Neural cell (in vitro differentiated cells): Measurements from ENCODE around the gene SDK1. TPM values are rescaled to one million over a fixed set of nuclear protein-coding genes. Genes with fewer than 3 reads are reported as not detected.

Source experiments
- H2AFZ ChIP-seq: fragments of 200-600, 300-800 bp; sonication (generic), shearing (Covaris generic); 2 replicates; pipeline ENCODE4 v1.6.0; 2014; ENCODE audit warnings: low read depth, mild to moderate bottlenecking, antibody characterized with exemption, low read length, moderate library complexity
- H3F3A ChIP-seq: fragments of 200-600 bp; shearing (Covaris generic); 2 replicates; pipeline ENCODE4 v1.6.1; 2016; ENCODE audit warnings: mild to moderate bottlenecking, moderate library complexity, mixed read lengths, antibody characterized with exemption, low read length; ENCODE audit not compliant: insufficient read depth, poor library complexity, severe bottlenecking
- H3K27ac ChIP-seq: fragments of 200-600, 300-800 bp; sonication (generic), shearing (Covaris generic); 2 replicates; pipeline ENCODE4 v1.5.1; 2014; ENCODE audit warnings: mild to moderate bottlenecking, low read length, moderate library complexity
- H3K27me3 ChIP-seq: fragments of 300-800, 200-600 bp; sonication (generic), shearing (Covaris generic); 2 replicates; pipeline ENCODE4 v1.6.0; 2014; ENCODE audit warnings: mild to moderate bottlenecking, low read depth, low read length, moderate library complexity; ENCODE audit not compliant: insufficient read depth
- H3K36me3 ChIP-seq: fragments of 300-800, 200-600 bp; sonication (generic), shearing (Covaris generic); 2 replicates; pipeline ENCODE4 v1.5.1; 2014; ENCODE audit warnings: mild to moderate bottlenecking, antibody characterized with exemption, low read length, moderate library complexity; ENCODE audit not compliant: insufficient read depth
- H3K4me2 ChIP-seq: fragments of 300-800, 200-600 bp; sonication (generic), shearing (Covaris generic); 2 replicates; pipeline ENCODE4 v1.6.0; 2014; ENCODE audit warnings: mild to moderate bottlenecking, low read length
- H3K4me3 ChIP-seq: fragments of 300-800, 200-600 bp; sonication (generic), shearing (Covaris generic); 2 replicates; pipeline ENCODE4 v1.5.1; 2014; ENCODE audit warnings: mild to moderate bottlenecking, low read length, moderate library complexity
- H3K79me2 ChIP-seq: fragments of 200-600 bp; shearing (Covaris generic); replicated peaks from 2 replicates; pipeline ENCODE4 v1.6.0; 2014; ENCODE audit warnings: mild to moderate bottlenecking, low read length, moderate library complexity; ENCODE audit not compliant: insufficient read depth
- H3K9ac ChIP-seq: fragments of 300-800, 200-600 bp; sonication (generic), shearing (Covaris generic); 2 replicates; pipeline ENCODE4 v1.6.1; 2016; ENCODE audit warnings: mild to moderate bottlenecking, low read length, mixed read lengths
- H3K9me2 ChIP-seq: fragments of 200-600 bp; shearing (Covaris generic); 2 replicates; pipeline ENCODE4 v1.6.1; 2016; ENCODE audit warnings: mild to moderate bottlenecking, low read length, mixed read lengths; ENCODE audit not compliant: insufficient read depth
- H3K9me3 ChIP-seq: fragments of 200-600, 300-800 bp; sonication (generic), shearing (Covaris generic); 2 replicates; pipeline ENCODE4 v1.6.1; 2016; ENCODE audit warnings: mild to moderate bottlenecking, mixed run types, low read length, moderate library complexity, mixed read lengths
- H4K20me1 ChIP-seq: fragments of 200-600 bp; shearing (Covaris generic); 2 replicates; pipeline ENCODE4 v1.6.1; 2016; ENCODE audit warnings: mild to moderate bottlenecking, mixed run types; ENCODE audit not compliant: insufficient read depth
- EP300 ChIP-seq: fragments of 450-650 bp; conservative IDR thresholded peaks from 2 replicates; pipeline ENCODE4 v1.6.1; 2014; ENCODE audit warnings: antibody characterized with exemption, mild to moderate bottlenecking, moderate library complexity; ENCODE audit not compliant: poor library complexity, severe bottlenecking
- EZH2 ChIP-seq: fragments of 200-600, 300-800 bp; shearing (Covaris generic), sonication (generic); IDR thresholded peaks from 2 replicates; pipeline ENCODE4 v1.6.1; 2014; ENCODE audit warnings: antibody characterized with exemption, low read length, borderline replicate concordance, mild to moderate bottlenecking; ENCODE audit not compliant: insufficient read depth, poor library complexity, severe bottlenecking
- MXI1 ChIP-seq: fragments of 450-650 bp; conservative IDR thresholded peaks from 2 replicates; pipeline ENCODE4 v1.6.1; 2014; ENCODE audit warnings: antibody characterized with exemption, mild to moderate bottlenecking; ENCODE audit not compliant: poor library complexity, severe bottlenecking
- POLR2AphosphoS5 ChIP-seq: IDR thresholded peaks from 2 replicates; pipeline ENCODE4 v1.6.1; 2012
- RAD21 ChIP-seq: fragments of 450-650 bp; conservative IDR thresholded peaks from 2 replicates; pipeline ENCODE4 v1.6.1; 2014; ENCODE audit warnings: antibody characterized with exemption, mild to moderate bottlenecking, moderate library complexity
- REST ChIP-seq: IDR thresholded peaks from 2 replicates; pipeline ENCODE4 v1.6.1; 2012; ENCODE audit warnings: borderline replicate concordance
- SMC3 ChIP-seq: fragments of 450-650 bp; conservative IDR thresholded peaks from 2 replicates; pipeline ENCODE4 v1.6.1; 2014; ENCODE audit warnings: antibody characterized with exemption, mild to moderate bottlenecking, moderate library complexity; ENCODE audit not compliant: poor library complexity
- TAF1 ChIP-seq: IDR thresholded peaks from 2 replicates; pipeline ENCODE4 v1.6.1; 2012; ENCODE audit warnings: low read depth
- polyA plus RNA-seq: library from polyadenylated mRNA; depleted of rRNA; stranded (reverse); fragments of >200 nt; gene quantifications from 2 replicates; pipeline ENCODE4 v1.2.3, GENCODE V29; 2014
- TF ChIP-seq, protein P1 (sequence below): fragments of 450-650 bp; IDR thresholded peaks from 2 replicates; pipeline ENCODE4 v1.5.1; 2014; ENCODE audit warnings: antibody characterized with exemption, mild to moderate bottlenecking, moderate library complexity; ENCODE audit not compliant: poor library complexity, severe bottlenecking

The SDK1 gene
- polyA plus RNA-seq, 1 donor from 2014 or later, result 2.7 TPM

DNA sequence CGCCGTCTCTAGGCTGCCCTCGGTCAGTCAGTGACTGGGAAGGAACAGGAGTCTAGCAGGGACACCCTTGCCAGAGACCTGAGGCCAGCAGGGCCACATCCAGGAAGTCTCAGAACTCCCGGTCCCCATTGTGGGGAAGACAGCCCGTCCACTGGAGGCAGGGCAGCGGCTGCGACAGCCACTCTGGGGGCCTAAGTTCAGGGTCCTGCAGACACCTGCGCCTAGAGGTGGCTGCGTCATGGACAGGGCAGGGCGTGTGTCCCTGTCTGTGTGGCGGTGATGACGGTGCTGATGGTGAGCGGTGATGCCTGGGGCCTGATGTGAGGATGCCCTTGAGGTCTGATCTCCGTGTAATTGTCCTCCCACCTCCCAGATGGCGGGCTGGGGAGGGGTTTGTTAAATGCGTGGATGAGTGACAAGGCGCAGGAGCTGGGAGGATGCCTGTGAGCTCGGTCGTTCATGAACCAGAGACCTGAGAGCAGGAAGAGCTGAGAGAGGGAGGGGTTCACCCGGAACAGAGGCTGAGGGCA, 843.2 kb downstream of the SDK1 start:
- H3K9me3 ChIP-seq, result no peaks in the 10 kb centered on the region
- no peak overlapping the region for H3K4me3 ChIP-seq
- no peak overlapping the region for H3K27ac ChIP-seq
- H3K36me3 ChIP-seq, result no peaks in the 10 kb centered on the region
- no peaks in the 10 kb centered on the region for H4K20me1 ChIP-seq
- no peaks in the 10 kb centered on the region for H3K27me3 ChIP-seq
- TF ChIP-seq REST (no peak), MXI1 (no peak), TAF1 (no peak), POLR2AphosphoS5 (no peak), SMC3 (no peak)
- TF ChIP-seq, protein P1, sequence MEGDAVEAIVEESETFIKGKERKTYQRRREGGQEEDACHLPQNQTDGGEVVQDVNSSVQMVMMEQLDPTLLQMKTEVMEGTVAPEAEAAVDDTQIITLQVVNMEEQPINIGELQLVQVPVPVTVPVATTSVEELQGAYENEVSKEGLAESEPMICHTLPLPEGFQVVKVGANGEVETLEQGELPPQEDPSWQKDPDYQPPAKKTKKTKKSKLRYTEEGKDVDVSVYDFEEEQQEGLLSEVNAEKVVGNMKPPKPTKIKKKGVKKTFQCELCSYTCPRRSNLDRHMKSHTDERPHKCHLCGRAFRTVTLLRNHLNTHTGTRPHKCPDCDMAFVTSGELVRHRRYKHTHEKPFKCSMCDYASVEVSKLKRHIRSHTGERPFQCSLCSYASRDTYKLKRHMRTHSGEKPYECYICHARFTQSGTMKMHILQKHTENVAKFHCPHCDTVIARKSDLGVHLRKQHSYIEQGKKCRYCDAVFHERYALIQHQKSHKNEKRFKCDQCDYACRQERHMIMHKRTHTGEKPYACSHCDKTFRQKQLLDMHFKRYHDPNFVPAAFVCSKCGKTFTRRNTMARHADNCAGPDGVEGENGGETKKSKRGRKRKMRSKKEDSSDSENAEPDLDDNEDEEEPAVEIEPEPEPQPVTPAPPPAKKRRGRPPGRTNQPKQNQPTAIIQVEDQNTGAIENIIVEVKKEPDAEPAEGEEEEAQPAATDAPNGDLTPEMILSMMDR, result no peak
- H3K9ac ChIP-seq, result peak overlapping the region; percentile 26
- no peaks in the 10 kb centered on the region for H3K79me2 ChIP-seq
- no peaks in the 10 kb centered on the region for H3K9me2 ChIP-seq
- no peaks in the 10 kb centered on the region for H3F3A ChIP-seq
- H2AFZ ChIP-seq, result no peak overlapping the region
- H3K4me2 ChIP-seq, result no peak overlapping the region

DNA sequence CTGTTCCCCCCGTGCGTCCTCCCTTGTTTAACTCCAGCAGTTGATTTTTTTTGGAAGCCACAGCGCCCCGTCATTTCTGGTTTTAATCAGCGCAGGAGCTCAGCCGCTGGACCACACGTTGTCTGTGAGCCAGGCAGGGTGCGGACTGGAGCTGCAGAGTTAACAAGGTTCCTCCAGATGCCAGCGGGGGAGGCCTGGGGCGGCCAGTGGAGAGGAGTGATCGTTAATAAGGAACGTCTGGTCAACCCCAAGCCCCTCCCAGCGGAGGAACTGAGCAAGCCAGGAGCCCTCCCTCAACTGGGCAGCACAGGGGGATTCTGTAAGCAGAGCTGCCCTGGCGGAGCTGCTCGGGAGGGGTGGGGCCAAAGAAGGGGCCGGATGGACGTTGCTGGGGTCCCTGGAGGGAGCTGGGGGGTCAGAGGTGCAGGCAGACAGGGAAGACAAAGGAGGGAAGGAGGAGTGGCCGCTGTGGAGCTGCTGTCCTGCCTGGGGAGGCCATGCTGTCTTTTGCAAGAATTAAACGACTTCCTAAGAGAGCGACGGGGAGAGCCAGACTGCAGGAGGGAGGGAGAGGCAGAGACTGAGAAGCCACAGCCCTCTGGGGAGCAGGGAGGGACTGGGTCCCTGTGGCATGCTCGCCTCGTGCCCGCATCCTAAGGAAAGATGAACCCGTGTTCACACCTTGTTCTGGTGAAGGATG, 843.9 kb downstream of the SDK1 start:
- Histone ChIP-seq H2AFZ (no peak overlapping the region), H3K9me2 (no peaks in the 10 kb centered on the region), H4K20me1 (no peaks in the 10 kb centered on the region), H3K27me3 (no peaks in the 10 kb centered on the region), H3K79me2 (no peaks in the 10 kb centered on the region), H3K36me3 (no peaks in the 10 kb centered on the region), H3K9me3 (no peaks in the 10 kb centered on the region), H3K4me2 (no peak overlapping the region), H3K4me3 (no peak overlapping the region), H3F3A (no peaks in the 10 kb centered on the region), H3K9ac (peak overlapping the region; percentile 26), H3K27ac (no peak overlapping the region)
- TF ChIP-seq TAF1 (no peak), SMC3 (no peak), REST (no peak), POLR2AphosphoS5 (no peak), MXI1 (no peak), EP300 (no peak), RAD21 (no peak), EZH2 (no peak)
- TF ChIP-seq, protein P1, result no peak
